Loucy (cell line): ENCODE measurements around the gene THRAP3.
"Not testable (repeated sequence)": the region's sequence is repeated elsewhere in the genome, so short reads cannot be mapped to it uniquely, and the experiment has no call there.

Source experiments
- H2AFZ ChIP-seq: fragments of 200-600 bp; sonication (generic); 2 replicates; pipeline ENCODE4 v1.6.0; 2016; ENCODE audit warnings: antibody characterized with exemption, mild to moderate bottlenecking, low read length, moderate library complexity
- H3F3A ChIP-seq: fragments of 200-600 bp; 2 replicates; pipeline ENCODE4 v1.6.0; 2016; ENCODE audit warnings: antibody characterized with exemption, low read depth, mild to moderate bottlenecking
- H3K27me3 ChIP-seq: fragments of 200-600 bp; sonication (generic); 2 replicates; pipeline ENCODE4 v1.6.1; 2014; ENCODE audit warnings: low read length, mild to moderate bottlenecking; ENCODE audit not compliant: insufficient read depth, poor library complexity, severe bottlenecking
- H3K36me3 ChIP-seq: fragments of 200-600 bp; sonication (generic); 2 replicates; pipeline ENCODE4 v1.6.1; 2016; ENCODE audit warnings: low read length; ENCODE audit not compliant: insufficient read depth
- H3K4me1 ChIP-seq: fragments of 200-600 bp; sonication (generic); 2 replicates; pipeline ENCODE4 v1.5.1; 2014; ENCODE audit warnings: low read length, mild to moderate bottlenecking; ENCODE audit not compliant: insufficient read depth, poor library complexity, severe bottlenecking
- H3K4me2 ChIP-seq: fragments of 200-600 bp; sonication (generic); 2 replicates; pipeline ENCODE4 v1.6.0; 2014; ENCODE audit warnings: antibody characterized with exemption, low read length, low read depth, mild to moderate bottlenecking; ENCODE audit not compliant: poor library complexity, severe bottlenecking
- H3K4me3 ChIP-seq: fragments of 200-600 bp; sonication (generic); 2 replicates; pipeline ENCODE4 v1.5.1; 2014; ENCODE audit warnings: low read length, mild to moderate bottlenecking, mixed read lengths; ENCODE audit not compliant: poor library complexity, severe bottlenecking
- H3K79me2 ChIP-seq: fragments of 200-600 bp; sonication (generic); 2 replicates; pipeline ENCODE4 v1.6.1; 2014; ENCODE audit warnings: low read length; ENCODE audit not compliant: insufficient read depth
- H3K9ac ChIP-seq: fragments of 200-600 bp; sonication (generic); 2 replicates; pipeline ENCODE4 v1.6.0; 2014; ENCODE audit warnings: mild to moderate bottlenecking, low read depth, low read length, moderate library complexity; ENCODE audit not compliant: poor library complexity, severe bottlenecking
- H3K9me2 ChIP-seq: fragments of 200-600 bp; sonication (generic); replicated peaks from 2 replicates; pipeline ENCODE4 v1.6.1; 2016; ENCODE audit warnings: low read depth, low read length, mixed read lengths
- H3K9me3 ChIP-seq: fragments of 200-600 bp; sonication (generic); 2 replicates; pipeline ENCODE4 v1.6.1; 2014; ENCODE audit warnings: mild to moderate bottlenecking, antibody characterized with exemption, low read length, low read depth; ENCODE audit not compliant: insufficient read depth
- H4K20me1 ChIP-seq: fragments of 200-600 bp; sonication (generic); 2 replicates; pipeline ENCODE4 v1.6.0; 2014; ENCODE audit warnings: antibody characterized with exemption, low read length, mild to moderate bottlenecking; ENCODE audit not compliant: insufficient read depth, poor library complexity, severe bottlenecking
- CTCF ChIP-seq: fragments of 200-600 bp; sonication (generic); conservative IDR thresholded peaks from 2 replicates; pipeline ENCODE4 v1.5.1; 2014; ENCODE audit warnings: mild to moderate bottlenecking, antibody characterized with exemption, low read length
- EZH2phosphoT487 ChIP-seq: fragments of 200-600 bp; IDR thresholded peaks from 2 replicates; pipeline ENCODE4 v1.6.1; 2018; ENCODE audit warnings: antibody characterized with exemption, mild to moderate bottlenecking, moderate library complexity, borderline replicate concordance

The THRAP3 gene

GRCh38 chr1:36225283-36225899, 1.1 kb downstream of the THRAP3 start:
- Histone ChIP-seq H3K4me2 (peak overlapping the region; percentile 90), H3K4me1 (peaks cover 26% of the 10 kb centered on the region), H3K9ac (peak overlapping the region; percentile 97), H3K27me3 (no peaks in the 10 kb centered on the region), H3K9me3 (no peaks in the 10 kb centered on the region), H3K36me3 (peaks cover under 1% of the 10 kb centered on the region), H3K9me2 (no peaks in the 10 kb centered on the region), H3K4me3 (peak overlapping the region; percentile 100), H3K79me2 (peaks cover 58% of the 10 kb centered on the region), H3F3A (peaks cover 4% of the 10 kb centered on the region; the same call in 1 of the 2 replicates), H4K20me1 (peaks cover 48% of the 10 kb centered on the region), H2AFZ (no peak overlapping the region)
- TF ChIP-seq EZH2phosphoT487 (no peak), CTCF (no peak)

- Histone ChIP-seq H4K20me1 (peaks cover 86% of the 10 kb centered on the region), H3K79me2 (peaks cover 100% of the 10 kb centered on the region), H3K9ac (peak overlapping the region; percentile 3), H3K36me3 (peaks cover 14% of the 10 kb centered on the region), H3K4me2 (peak overlapping the region; percentile 22), H3K4me1 (peaks cover 32% of the 10 kb centered on the region)
- not testable (repeated sequence) for H3K9me3 ChIP-seq, H3K27me3 ChIP-seq, H3F3A ChIP-seq, H2AFZ ChIP-seq, H3K9me2 ChIP-seq, H3K4me3 ChIP-seq
Observed at GRCh38 chr1:36230279-36230678, 6.0 kb downstream of the THRAP3 start.

- Histone ChIP-seq H3K9ac (peak overlapping the region; percentile 3), H3K4me2 (peak overlapping the region; percentile 22), H3K36me3 (peaks cover 14% of the 10 kb centered on the region), H4K20me1 (peaks cover 86% of the 10 kb centered on the region), H3F3A (no peaks in the 10 kb centered on the region), H3K4me3 (no peak overlapping the region), H3K27me3 (no peaks in the 10 kb centered on the region), H2AFZ (no peak overlapping the region), H3K9me3 (no peaks in the 10 kb centered on the region), H3K9me2 (no peaks in the 10 kb centered on the region), H3K79me2 (peaks cover 100% of the 10 kb centered on the region), H3K4me1 (peaks cover 25% of the 10 kb centered on the region)
- TF ChIP-seq EZH2phosphoT487 (no peak), CTCF (no peak)
Observed at GRCh38 chr1:36231191-36231590, 6.9 kb downstream of the THRAP3 start.
